GM18498 (cell line): ENCODE measurements around the gene TFE3.
"Not testable (repeated sequence)": the region's sequence is repeated elsewhere in the genome, so short reads cannot be mapped to it uniquely, and the experiment has no call there.

ENCODE experiments used
- ATAC-seq: cut with Tn5 transposase; IDR thresholded peaks from one replicate; pipeline ENCODE4 v1.9.1; 2021; ENCODE audit warnings: mild to moderate bottlenecking, moderate library complexity; ENCODE audit not compliant: unreplicated experiment

TFE3 gene

DNA sequence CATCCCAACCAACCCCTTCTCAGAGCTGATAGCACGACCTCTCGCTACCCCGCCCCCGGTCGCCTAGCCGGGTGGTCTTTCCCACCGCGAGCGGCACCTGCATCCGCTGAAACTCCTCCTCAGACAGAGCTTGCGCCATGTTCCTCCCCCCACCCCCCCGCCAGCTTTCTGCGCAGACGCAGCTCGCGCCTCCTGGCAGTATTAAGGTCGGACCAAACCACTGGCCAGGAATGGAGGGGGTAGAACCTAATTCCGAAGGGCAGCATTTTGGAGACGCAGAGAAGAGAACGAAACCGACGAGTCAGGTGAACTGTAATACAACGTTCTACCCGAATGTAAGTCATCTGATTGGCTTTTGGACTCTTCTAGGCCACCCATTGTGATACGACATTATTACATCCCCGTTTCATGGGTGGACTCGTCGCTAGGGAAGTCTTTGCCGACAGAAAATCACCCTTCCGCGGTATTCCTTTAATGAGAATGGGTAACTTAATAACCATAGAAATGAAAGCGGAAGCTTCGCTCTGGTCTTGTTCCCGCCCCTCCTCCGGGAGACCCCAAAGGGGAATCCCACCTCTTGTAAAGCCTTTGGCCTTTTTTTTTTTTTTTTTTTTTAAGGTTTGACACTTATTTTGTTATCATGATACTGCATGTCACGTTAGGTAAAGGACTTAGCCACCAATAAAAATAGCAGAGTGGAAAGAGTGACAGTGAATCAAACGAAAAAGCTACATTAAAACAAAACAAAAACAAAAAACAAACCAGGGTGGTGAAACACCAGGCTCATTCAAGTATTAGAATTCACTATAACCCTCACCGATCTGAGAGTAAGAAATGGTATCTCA is 40.8 kb downstream of the TFE3 start, which contains the start of gene GRIPAP1:
GRIPAP1 (minus strand) TSS at position 174 of the 845 bp plus-strand sequence; CDS start at position 139, 35 bp downstream.
- ATAC-seq: peak; percentile 81

DNA sequence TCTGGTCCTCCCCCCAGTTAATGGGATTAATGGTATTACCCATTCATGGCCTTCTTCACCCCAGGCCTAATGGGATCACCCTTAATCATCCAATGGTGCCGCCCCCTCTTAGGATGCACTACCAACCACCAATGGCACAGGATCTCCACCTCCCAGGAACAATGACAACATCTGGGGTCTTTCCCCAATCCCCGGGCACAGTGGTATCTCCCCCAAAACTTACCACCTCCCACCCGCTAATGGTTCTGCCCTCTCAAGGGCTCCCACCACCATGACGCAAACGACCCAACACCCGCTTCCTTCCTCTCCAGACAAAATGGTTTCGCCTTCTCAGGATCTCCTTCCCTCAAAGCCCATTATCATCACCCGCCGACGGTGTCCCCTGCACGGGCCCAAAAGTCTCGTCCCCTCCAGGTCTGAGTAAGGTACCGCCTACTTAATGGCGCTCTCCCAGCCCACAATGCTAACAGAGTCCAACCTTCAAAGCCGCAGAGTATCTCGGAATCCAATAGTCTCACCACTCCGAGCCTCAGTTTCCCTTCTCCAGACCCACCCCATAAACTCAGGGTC is 41.6 kb downstream of the TFE3 start:
- ATAC-seq: peak; percentile 39

DNA sequence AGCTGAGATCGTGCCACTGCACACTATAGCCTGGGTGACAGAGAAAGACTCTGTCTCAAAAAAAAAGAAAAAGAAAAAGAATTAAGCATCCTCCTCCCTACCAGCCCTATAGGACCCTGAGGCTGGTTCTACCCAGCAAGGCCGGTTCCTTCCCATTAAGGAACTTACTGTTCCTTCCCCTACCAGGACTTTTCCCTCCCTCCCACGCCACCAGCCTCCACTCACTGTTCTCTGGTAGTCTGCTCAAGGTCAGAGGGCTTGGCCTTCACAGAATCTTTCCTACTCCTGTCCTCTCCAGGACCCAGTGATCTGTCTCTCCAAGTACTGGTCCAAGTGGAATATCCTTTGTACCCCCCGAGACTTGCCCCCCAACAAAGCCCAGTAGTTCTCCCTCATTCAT is 42.5 kb downstream of the TFE3 start:
- no peak for ATAC-seq

DNA sequence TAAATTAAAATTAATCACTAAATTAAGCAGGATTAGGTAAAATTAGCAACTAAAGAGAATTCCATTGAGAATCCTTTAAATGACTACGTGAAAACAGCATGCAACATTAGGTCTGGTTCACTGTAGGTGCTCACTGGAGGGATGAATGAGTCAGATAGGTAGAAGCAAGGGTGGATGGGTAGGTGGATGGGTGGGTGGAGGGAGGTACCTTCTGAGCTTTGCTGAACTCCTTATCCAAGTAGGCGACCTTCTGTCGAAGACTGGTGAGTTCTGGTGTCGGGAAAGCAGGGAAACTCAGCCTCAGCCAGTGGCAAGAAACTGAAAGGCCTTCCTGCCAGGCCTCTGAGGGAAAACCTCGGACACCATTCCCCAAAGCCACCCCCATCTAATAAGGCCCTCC is 44.1 kb downstream of the TFE3 start:
- ATAC-seq: no peak

DNA sequence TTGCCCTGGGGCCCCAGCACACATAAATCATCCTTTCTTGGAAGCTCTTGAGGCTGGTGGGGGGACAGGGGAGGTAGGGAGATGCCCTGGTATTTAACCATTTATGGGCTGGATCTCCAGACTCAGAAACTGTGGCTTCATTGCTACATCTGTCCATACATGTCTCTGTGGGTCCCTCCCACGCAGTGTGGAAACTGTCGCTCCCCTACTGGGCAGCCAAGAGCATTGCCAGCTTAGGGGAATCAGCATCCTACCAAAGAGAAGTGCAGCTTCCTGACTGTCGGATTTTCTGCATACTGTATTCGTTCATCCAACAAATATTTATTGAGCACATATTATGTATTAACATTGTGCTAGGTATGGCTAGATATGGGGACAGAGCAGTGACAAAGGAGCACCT is 44.8 kb downstream of the TFE3 start:
- no peak for ATAC-seq

DNA sequence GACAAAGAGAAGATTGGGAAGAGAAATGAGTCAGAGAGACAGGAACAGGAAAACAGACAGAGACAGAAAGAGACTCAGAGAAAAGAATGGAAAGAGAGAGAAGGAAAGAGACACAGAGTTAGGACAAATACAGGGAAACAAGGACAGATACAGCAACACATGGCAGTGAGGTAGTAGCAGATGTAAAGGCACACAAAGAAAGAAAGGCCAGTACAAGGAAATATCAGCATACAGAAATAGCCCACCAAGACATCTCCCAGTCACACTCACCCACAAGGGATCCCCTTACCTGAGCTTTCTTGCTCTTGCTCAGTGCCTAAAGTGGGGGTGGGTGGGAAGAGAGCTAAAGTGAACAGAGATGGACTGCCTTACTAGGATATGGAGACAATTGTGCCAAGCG is 45.3 kb downstream of the TFE3 start:
- ATAC-seq: no peak

DNA sequence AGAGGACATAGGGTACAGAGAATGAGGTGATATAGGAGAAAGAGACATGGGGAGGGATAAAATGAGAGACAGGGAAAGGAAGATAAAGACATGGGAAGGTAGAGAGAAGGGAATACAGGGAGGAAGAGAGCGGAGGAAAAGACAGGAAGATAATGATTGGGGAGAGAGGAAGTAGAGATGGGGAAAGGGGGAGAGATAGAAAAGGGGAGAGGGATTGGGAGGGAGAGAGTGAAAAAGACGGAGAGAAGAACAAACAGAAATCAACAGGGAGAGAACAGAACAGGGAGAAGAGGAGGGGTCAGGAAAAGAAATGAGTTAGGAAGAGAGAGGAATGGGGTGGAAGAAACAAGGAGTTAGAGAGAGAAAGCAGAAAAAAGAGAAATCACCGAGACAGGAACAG is 45.7 kb downstream of the TFE3 start:
- no peak for ATAC-seq

DNA sequence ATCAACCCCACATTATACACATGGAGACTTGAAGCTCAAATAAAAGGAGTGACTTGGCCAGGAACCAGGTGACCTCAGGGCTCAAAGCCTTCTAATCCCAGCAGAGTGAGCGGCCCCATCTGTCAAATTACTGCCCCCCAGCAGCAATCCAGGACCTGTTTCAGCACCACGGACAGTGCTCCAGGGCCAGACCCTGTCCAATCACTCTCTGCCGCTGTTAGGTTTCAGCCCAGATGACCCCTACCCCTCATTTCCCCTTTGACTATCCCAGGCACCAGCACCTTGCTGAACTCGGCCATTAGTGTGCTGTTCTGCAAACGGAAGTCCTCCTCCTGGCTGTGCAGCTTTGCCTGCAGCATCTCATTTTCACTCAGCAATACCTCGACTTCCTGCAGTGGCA is 46.2 kb downstream of the TFE3 start:
- no peak for ATAC-seq

DNA sequence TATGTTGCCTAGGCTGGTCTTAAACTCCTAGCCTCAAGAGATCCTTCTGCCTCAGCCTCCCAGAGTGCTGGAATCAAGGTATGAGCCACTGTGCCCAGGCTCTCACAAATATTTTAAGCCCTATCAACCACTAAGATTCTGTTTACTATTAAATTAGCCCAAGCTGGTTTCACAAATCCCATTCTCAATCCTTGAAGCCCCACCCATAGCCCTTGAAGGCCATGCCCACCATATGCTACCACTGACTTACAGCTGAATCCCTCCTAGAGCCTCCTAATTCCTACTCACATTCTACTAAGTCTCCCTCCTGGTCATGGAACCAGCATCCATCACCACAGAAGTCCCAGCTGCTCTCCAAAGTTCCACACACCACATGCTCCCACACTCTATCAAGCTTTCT is 50.8 kb downstream of the TFE3 start:
- no peak for ATAC-seq

DNA sequence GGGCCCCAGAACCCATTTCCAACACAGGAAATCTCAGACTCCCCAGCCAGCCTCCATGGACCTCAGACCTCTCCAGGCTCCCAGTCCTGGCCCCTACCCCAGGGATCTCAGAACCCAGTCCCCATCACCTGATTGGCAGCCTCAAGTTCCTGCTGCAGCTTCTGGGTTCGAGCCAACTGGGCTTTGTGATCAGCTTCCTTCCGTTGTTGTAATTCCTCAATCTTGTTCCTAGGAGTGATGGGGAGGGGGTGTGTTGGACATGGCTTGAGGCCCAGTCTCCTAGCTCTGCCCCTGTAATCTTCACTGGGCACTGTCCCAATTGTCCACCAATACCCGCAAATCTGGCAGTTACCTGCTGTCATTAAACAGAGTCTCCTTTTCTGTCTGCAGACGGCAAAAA is 53.7 kb downstream of the TFE3 start:
- no peak for ATAC-seq

DNA sequence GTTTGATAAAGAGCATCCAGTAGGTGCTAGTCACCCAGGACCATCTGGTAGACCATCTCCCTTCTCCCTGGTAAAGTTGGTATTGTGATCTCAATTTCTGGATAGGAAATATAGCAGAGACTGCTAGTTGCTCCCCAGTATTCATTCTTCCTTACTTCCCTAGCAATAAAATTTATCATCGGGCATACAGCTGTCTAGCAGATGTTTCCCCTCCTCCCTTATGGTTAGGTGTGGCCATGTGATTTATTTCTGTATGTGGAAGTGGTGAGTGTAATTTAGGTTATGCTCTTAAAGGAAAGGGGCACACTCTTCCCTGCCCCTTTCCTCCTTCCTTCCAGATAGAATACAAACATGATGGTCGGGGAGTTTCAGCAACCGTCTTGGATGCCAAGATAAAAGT is 59.3 kb downstream of the TFE3 start:
- ATAC-seq: no peak

DNA sequence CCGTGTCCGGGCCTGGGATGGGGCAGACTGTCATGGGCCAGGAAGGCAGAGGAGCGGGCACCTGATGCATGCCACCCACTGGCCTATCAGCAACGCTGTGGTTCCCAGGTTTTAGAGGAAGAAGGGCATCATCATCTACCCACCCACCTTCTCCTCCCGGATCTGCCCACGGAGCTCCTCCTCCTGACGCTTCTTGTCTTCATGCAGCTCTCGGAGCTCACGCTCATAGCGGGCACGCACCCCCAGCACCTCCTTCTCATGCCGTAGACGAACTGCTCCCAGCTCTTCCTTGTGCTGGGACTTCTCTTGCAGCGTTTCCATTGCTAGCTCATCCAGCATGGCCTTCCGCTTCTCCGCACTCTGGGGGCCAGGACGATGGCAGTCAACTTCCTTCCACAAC is 60.1 kb downstream of the TFE3 start:
- no peak for ATAC-seq

DNA sequence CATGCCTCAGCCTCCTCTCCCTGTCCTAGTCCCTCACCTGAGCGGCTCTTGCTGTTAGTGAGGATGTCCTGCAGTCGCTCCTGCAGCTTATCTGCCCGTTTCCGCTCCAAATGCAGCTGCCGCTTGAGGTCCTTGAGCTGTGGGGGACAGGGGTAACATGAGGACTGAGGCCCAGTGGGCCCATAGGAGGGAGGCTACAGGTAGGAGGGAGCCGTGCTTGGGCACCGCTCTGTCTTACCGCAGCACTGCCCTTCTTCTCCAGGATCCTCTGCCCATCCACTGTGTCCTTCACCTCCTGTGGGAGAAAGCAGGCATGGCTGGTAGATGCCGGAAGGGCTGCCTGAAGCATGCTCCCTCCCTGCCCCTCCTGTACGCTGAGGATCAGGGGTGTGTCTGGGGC is 62.0 kb downstream of the TFE3 start:
- ATAC-seq: no peak

DNA sequence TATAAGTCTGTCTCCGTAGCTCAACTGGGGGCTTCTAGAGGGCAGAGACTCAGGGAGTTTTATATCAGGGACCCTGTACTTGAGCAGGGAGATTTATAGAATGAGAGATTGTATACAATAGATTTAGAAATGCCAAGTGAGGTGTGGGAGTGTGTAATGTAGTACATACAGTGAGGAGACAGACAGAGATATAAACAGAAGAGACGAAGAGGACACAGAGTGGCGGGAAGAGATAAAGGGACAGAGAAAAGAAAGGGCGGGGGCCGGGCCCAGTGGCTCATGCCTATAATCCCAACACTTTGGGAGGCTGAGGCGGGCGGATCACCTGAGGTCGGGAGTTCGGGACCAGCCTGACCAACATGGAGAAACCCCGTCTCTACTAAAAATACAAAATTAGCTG is 62.8 kb downstream of the TFE3 start:
- not testable (repeated sequence) for ATAC-seq
